ENCODE data around the gene MAS1.
"Not testable (repeated sequence)": the region's sequence is repeated elsewhere in the genome, so short reads cannot be mapped to it uniquely, and the experiment has no call there.

Gene MAS1

DNA sequence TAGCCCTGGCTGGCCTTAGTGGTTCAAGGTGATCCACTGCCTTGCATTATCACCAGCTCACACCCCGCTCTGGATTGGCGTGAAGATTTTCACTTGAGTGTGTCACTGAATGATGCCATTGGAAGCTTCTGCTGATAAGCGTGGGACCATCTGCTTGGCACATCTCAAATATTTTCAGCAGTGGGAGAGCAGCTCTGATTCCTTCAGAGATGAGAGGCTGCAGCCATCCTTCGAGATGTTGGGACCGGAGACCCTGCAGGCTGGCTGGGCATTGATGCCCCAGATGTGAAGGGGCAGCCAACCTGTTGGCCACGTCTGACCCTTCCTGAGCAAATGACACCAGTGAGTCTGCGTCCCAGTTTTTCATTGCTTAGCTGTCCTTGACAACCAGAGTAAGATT, at the start of gene MAS1:
TSS of gene MAS1 (plus strand) at position 197 of the 400 bp plus-strand sequence. CDS start 15,968 bp downstream, outside the sequence.
- TF ChIP-seq, protein P1, sequence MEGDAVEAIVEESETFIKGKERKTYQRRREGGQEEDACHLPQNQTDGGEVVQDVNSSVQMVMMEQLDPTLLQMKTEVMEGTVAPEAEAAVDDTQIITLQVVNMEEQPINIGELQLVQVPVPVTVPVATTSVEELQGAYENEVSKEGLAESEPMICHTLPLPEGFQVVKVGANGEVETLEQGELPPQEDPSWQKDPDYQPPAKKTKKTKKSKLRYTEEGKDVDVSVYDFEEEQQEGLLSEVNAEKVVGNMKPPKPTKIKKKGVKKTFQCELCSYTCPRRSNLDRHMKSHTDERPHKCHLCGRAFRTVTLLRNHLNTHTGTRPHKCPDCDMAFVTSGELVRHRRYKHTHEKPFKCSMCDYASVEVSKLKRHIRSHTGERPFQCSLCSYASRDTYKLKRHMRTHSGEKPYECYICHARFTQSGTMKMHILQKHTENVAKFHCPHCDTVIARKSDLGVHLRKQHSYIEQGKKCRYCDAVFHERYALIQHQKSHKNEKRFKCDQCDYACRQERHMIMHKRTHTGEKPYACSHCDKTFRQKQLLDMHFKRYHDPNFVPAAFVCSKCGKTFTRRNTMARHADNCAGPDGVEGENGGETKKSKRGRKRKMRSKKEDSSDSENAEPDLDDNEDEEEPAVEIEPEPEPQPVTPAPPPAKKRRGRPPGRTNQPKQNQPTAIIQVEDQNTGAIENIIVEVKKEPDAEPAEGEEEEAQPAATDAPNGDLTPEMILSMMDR (conservative IDR thresholded peaks at IDR 0.05): no peak
- H3K27ac ChIP-seq: no peak within 1 kb of the TSS

DNA sequence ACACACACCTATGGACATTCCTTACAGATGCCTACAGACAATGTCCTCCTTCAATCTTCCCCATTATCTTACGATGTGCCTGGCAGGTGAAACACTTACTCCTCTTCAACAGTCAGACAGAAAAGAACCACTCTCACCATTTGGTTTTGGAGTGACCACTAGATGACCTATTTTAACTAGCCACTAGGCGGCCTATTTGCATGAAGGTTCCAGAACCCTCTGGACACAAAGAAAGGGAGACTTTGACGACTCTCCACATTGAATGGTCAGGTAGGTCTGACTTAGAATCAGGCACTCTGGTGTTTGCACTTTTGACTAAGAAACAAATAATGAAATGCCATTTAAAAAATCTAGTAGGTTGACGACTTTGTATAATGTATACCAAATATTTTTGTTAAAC, 48.8 kb upstream of the MAS1 start:
- H3K27ac ChIP-seq: no peak overlapping the region
- TF ChIP-seq, protein P1 (conservative IDR thresholded peaks at IDR 0.05): peak; percentile 64

DNA sequence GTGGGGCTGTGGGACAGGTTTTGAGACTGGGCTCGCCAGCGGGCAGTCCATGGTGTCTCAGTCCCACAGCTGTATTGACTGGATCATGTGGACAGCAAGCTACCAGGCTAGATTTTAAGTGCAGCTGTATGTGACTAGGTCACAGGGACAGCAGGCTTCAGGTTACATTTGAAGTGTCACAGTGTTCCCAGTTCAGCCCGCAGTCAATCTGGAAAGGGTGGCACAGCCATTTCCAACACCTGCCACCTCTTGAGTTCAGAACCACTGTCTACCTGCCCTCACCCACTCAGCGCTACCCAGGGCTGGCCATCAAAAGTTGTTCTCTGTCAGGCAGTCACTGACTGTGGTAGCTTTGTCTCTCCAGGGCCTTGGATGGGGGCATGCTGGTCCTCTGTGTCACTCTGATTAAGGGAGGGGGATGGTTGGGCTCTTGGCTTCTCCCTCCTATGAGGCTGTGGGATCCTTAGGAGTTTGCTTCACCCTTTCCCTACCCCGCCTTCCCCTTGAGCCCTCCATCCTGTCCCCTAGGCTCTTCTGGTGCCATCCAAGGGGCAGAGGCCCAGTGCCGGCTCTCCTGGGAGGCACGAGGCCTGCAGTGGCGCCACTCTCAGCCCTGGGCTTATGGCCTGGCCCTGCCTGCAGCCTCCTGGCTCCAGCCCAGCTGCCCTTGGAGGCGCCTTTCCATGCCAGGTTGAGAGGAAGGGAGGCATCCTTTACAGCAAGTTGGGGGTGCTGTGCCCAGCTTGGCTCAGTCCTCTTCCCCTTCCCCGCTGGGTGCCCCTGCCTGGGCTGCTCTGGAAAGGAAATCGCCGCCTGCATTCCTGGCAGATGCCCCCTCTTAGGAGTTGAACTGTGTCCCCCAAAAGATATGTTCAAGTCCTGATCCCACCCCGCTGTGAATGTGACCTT, 45.8 kb upstream of the MAS1 start:
- no peak overlapping the region for H3K27ac ChIP-seq
- TF ChIP-seq, protein P1 (conservative IDR thresholded peaks at IDR 0.05): no peak

DNA sequence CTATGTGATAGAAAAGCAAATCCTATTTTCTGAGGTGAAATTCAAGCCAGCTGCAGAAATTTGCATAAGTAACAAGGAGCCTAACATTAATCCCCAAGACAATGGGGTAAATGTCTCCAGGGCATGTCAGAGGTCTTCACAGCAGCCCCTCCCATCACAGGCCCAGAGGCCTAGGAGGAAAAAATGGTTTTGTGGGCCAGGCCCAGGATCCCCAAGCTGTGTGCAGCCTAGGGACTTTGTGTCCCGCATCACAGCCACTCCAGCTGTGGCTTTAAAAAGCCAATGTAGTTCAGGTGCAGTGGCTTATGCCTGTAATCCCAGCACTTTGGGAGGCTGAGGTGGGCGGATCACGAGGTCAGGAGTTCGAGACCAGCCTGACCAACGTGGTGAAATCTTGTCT, 42.2 kb upstream of the MAS1 start:
- not testable (repeated sequence) for H3K27ac ChIP-seq

DNA sequence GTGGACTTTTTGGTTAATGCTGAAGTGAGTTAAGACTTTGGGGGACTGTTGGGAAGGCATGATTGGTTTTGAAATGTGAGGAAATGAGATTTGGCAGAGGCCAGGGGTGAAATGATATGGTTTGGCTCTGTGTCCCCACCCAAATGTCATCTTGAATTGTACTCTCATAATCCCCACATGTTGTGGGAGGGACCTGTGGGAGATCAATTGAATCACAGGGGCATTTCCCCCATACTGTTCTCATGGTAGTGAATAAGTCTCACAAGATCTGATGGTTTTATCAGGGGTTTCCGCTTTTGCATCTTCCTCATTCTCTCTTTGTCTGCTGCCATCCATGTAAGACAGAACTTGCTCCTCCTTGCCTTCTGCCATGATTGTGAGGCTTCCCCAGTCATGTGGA, 40.9 kb upstream of the MAS1 start:
- not testable (repeated sequence) for H3K27ac ChIP-seq

GRCh38 chr6:159852877-159853276, 37.9 kb upstream of the MAS1 start:
- TF ChIP-seq, protein P1 (conservative IDR thresholded peaks at IDR 0.05): peak; percentile 69
- no peak overlapping the region for H3K27ac ChIP-seq

- TF ChIP-seq, protein P1 (conservative IDR thresholded peaks at IDR 0.05): no peak
- no peak overlapping the region for H3K27ac ChIP-seq
Observed at GRCh38 chr6:159853754-159854153, 37.0 kb upstream of the MAS1 start.

DNA sequence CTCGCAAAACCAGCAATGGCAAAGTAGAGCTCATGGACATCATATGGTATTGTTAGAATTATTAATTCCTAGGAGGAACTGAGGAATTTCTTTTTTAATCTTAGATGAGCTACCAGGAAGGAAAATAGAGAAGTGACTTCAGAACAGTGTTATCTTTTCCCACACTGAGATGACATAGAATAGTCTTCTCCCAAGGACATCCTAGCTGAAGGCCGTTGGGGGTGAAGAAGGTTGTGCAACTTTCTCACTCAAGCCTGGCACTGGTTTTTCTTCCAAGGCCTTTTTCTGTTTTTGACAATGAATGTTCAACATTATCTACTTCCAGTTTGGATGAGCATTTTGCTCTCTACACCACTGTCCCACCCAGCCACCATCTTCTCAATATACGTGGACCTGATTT, 35.8 kb upstream of the MAS1 start:
- no peak overlapping the region for H3K27ac ChIP-seq
- TF ChIP-seq, protein P1 (conservative IDR thresholded peaks at IDR 0.05): no peak

Data from VCaP (cell line).